HUDEP-2 (cell line): ENCODE measurements around the gene EGFL7.

ENCODE experiments used
- DNase-seq, 76 experiments: peaks; one replicate each; lab custom pipeline; 2025; ENCODE audit not compliant: unreplicated experiment in 76 of 76; lab: John Stamatoyannopoulos, UW

EGFL7 gene

DNA sequence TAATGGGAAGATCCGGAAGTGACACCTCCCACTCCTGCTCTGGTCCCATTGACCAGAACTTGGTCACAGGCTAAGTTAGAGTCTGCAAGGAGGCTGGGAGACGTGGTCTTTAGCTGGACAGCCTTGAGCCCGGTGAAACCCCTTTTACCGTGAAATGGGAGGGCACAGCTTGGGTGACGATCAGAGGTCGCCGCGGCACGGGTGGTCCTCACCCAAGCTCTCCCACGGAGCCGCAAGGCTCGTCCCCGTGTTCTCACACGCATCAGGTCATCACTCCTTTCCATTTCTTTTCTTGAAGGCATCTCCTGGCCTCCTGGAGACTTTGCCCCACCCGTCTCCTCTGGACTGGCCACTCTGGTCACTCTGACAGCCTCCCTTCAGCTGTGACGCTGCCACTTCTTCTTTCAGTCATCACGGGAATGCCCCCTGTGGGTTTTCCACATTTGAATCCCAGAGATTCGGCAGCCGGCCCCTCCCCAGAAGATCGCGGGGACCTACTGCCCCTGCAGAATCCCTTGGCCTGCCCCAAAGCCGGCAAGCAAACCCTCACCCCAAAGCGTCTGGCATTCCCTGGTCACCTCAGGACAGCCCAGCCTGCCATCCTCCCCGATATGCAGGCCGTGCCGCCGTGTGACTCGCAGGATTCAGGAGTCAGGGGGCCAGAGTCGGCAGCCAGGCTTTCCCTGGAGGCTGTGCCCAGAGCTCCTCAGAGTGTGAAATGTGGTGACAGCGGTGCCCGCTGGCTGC is 18.9 kb upstream of the EGFL7 start:
- no peak for DNase-seq

- peak in 40 of 76 experiments; percentile 48 to 93 (median 88) for DNase-seq
Observed at GRCh38 chr9:136644343-136644592, 18.4 kb upstream of the EGFL7 start.

DNA sequence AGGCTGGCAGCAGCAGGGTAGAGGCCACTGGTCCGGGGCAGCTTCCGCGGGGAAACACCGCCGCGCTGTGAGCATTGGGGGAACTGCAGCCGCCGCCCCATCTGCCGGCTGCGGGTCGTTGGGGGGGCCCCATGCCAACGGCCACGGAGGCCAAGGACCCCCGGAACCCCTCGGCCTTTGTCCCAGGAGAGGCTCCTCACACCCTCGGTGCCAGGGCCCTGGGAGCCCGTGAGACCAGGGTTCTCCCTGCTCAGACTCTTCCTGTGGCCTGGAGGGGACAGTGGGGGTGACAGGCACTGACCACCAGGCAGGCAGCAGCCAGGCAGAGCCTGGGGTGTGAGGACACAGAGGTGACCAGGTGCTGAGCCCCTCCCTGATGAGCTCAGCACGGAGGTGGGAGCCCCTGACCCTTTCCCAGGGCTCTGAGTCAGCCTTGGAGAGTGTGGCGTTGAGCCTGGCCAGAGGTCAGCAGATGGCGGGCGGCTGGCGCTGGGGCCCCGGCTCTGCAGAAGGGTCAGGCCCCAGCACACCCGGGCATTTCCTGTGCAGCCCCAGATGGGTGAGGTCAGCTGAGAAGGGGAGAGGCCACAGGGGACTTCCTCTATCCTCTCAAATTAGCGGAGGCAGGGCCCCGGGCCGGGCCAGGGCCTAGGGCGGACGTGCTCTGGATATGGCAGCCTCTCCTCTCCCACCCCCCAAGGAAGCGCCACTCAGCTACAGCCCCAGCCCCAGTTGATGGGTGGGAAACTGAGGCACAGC is 17.9 kb upstream of the EGFL7 start:
- DNase-seq = peak in 43 of 76 experiments; percentile 17 to 92 (median 80)

DNA sequence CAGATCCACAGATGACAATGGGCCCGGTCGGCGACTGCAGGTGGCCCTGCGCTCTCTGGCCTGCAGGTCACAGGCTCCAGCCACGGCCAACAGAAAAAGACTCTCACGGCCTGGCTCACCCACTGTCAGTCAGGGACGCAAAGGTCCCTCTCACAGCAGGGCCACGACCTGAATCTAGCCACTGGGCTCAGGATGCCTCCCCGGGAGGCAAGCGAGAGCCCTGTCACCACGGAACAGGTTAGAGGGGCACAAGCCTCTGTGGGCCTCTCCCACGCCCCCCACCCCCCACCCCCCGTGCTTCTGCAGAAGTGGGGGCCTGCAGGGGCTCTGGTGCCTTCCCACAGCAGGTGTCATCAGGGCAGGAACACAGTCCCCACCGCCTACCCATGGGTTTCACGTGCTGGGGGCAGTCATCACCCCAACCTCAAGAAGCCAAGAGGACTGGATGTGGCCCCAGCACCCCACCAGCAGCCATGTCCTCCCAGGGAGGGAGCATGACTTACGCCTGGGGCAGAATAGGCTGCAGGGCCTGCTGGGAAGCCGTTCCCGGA is 17.3 kb upstream of the EGFL7 start:
- peak in 3 of 76 experiments; percentile 38 to 66 (median 45) for DNase-seq

DNA sequence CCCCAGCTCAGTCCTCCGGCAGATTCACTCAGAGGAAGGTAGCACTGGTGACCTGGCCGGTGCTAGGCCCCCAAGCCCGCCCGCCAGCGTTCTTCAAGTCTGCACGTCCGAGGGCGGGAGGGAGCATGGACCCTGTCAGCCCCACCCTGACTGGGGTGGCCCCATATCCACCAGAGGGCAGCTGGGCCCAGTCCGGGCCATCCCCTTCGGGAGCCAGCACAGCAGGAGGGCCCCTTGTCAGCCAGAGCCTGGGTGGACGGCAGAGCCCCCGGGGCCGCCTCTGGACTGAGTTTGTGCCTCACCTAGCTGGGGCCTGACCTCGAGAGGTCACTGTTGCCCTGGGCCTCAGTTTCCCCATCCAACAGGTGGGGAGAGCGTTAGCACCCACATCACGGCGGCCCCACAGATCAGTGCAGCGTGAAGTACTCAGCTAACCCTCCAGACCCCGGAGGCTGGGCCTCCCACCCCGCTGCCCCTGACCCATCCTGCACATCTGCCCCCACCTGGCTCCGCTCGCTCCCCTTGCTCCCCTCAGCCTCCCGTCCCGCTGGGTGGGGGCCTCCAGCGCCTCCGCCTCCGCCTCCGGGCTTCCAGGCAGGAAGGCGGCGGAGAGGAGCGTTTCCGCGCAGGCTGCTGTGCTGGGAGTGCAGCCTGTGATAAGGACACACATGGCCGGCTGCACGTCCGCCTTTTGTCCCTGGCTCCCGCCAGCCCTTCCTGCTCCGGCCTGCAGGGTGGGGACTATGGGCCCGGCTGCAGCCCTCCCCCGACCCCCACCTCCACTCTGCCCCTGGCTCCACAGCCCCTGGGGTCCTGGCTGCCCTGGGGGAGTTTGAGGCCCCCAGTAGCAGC is 16.6 kb upstream of the EGFL7 start:
- peak in 36 of 76 experiments; percentile 17 to 66 (median 40) for DNase-seq

GRCh38 chr9:136646827-136647711 is 15.6 kb upstream of the EGFL7 start:
- DNase-seq = peak in 1 of 76 experiments; percentile 31

DNA sequence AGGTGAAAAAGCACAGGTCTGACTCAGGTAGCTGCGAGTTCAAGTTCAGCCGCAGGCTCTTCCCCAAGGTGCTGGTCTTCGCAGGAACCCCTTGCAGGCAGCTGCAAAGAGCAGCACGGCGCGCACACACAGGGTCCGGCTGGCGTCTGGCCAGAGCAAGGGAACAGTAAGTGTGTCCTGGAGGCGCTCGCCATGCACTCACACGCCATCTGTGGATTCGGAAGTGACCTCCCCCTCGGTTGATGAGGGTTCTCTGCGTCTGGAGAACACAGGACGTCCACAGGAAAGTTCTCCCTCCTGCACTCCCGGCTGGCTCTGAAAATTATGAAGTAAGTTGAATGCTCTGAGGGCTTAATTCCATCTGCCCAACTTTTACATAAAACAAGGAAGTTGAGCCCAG is 14.0 kb upstream of the EGFL7 start:
- no peak for DNase-seq

DNA sequence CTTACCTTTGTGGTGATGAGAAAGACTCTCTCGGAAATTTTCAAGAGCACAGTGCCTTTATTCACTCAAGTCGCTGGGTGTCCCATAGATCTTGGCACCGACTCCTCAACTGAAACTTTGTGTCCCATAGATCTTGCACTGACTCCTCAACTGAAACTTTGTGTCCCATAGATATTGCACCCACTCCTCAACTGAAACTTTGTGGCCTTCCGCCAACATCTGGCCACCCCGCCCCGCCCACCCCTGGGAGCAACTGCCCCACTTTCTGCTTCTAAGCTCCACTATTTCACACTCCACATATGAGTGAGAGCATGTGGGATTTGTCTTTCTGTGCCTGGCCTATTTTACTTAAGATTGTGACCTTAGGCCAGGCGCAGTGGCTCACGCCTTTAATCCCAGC is 12.7 kb upstream of the EGFL7 start:
- DNase-seq = peak in 13 of 76 experiments; percentile 11 to 71 (median 38)

GRCh38 chr9:136650648-136651047 is 12.1 kb upstream of the EGFL7 start:
- peak in 2 of 76 experiments; percentile 24 to 30 for DNase-seq

- no peak for DNase-seq
Observed at GRCh38 chr9:136651860-136652259, 10.9 kb upstream of the EGFL7 start.

GRCh38 chr9:136653323-136654079 is 9.2 kb upstream of the EGFL7 start:
- no peak for DNase-seq

- no peak for DNase-seq
Observed at GRCh38 chr9:136654820-136655535, 7.7 kb upstream of the EGFL7 start.

- no peak for DNase-seq
Observed at GRCh38 chr9:136655536-136656182, 7.1 kb upstream of the EGFL7 start.

DNA sequence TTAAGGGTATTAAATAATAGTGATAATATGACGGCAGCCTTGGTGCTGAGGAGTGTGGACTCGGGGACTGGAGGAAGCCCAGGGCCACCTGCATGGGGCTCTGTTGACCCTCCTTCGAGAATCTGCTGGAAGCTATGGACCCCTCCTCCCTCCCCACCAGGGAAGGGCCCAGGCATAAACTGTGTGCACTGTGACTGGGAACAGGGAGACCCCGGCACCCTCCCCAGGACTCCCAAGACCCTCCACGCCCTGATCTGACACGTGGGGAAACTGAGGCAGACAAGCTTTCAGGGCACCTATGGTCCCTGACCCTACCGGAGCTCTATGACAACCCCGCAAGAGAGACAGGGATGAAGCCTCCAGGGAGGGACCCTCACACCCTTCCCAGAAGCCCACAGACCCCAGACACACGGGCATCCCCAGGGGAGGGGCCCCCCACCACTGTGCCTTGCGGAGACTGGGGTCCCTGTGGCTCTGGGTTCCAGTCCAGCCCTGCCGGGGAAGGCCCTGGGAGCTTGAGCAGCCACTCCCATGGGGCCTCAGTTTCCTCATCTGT is 6.5 kb upstream of the EGFL7 start:
- DNase-seq = no peak

GRCh38 chr9:136656795-136657611 is 5.7 kb upstream of the EGFL7 start:
- no peak for DNase-seq

- no peak for DNase-seq
Observed at GRCh38 chr9:136657974-136658848, 4.5 kb upstream of the EGFL7 start.
